Sigmoid colon (tissue), 4 donors: ENCODE measurements around the gene ITGAD.

Source experiments
- CTCF ChIP-seq, 4 experiments: fragments of 450-650 bp in 3 of 4; fragments of 200-600 bp in 1 of 4; IDR thresholded peaks; one replicate each; pipeline ENCODE4 v1.5.1; 2016 to 2019; ENCODE audit warnings: antibody characterized with exemption in 4 of 4, mild to moderate bottlenecking in 3 of 4, moderate library complexity in 2 of 4
- EP300 ChIP-seq, 4 donors: sonication (generic); formaldehyde crosslinking; IDR thresholded peaks; one replicate each; pipeline ENCODE4 v1.6.1; 2017; ENCODE audit warnings: antibody characterized with exemption in 4 of 4
- POLR2A ChIP-seq, 2 donors: fragments of 450-650 bp; IDR thresholded peaks; one replicate each; pipeline ENCODE4 v1.6.1; 2016; ENCODE audit warnings: antibody characterized with exemption in 2 of 2, mild to moderate bottlenecking in 2 of 2, moderate library complexity in 2 of 2
- POLR2AphosphoS5 ChIP-seq, 4 donors: sonication (generic); formaldehyde crosslinking; IDR thresholded peaks; one replicate each; pipeline ENCODE4 v1.6.1; 2017; ENCODE audit warnings: antibody characterized with exemption in 4 of 4

GRCh38 chr16:31361201-31362110, 31.7 kb upstream of the ITGAD start:
- no peak for TF ChIP-seq CTCF (IDR thresholded peaks at IDR 0.05)
- no peak for TF ChIP-seq POLR2A (IDR thresholded peaks at IDR 0.05)
- no peak for TF ChIP-seq POLR2AphosphoS5 (IDR thresholded peaks at IDR 0.05)
- no peak for TF ChIP-seq EP300 (IDR thresholded peaks at IDR 0.05)
